Activated T-helper 1 cell treated with anti-CD3 and anti-CD28 coated beads, Interleukin-2, amount 50 U/mL, for 16 hours (primary cell): ENCODE results near the gene OTOP1.
"Not testable (repeated sequence)": the region's sequence is repeated elsewhere in the genome, so short reads cannot be mapped to it uniquely, and the experiment has no call there.

ENCODE experiments used
- DNase-seq, 2 donors: peaks; one replicate each; pipeline ENCODE4 v3.0.0-alpha.2; 2020; ENCODE audit warnings: low read depth in 1 of 2, low spot score in 1 of 2

The OTOP1 gene

DNA sequence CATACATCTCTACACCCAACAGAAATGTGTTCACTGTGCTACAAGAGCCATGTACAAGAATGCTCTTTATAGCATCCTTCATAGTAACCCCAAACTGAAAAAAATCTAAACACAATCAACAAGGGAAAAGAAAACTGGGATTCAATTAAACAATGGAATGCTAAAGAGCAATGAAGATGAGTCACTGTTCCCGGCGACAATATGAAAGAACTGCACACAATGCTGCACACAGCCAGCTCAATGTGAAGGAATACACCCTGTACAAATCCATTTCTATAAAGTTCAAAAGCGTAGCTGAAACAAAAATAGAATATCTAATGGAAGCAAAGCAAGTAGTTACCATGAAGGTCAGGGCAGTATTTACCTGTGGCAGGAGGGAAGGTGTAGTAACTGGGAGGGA, 12.8 kb upstream of the OTOP1 start:
- not testable (repeated sequence) for DNase-seq

DNA sequence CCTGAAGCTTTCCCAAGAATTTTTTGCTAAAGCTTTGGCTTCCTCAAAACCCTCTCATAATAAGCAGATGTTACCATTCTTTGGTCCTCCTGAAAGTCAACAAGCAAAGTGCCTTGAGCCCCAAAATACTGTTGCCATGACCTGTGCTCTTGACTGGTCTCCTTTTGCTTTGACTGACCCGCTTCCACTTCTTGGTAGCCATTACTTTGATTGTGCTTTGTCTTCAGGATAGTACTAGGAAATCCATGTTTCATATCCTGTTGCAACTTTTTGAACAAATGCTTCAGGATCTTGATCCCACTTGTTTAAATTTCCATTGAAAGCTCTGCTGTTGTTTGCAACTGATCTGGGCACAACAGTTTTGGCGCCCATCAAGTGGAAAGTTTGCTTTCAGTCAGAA, 6.9 kb upstream of the OTOP1 start:
- DNase-seq: no peak

DNA sequence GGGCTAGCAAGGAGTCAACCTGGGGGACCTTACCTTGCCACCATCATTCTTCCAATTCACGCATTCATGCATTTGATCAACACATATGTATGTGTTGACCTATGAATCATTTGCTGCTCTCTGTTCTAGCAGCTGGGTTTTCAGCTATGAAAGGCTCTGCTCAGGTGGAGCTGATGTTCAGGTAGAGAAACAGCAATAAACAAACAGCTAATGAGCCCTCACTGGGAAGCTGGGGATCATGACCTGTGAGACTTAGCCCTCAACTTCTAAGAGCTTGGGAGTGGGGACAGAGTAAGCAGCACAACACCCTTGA, 1.6 kb upstream of the OTOP1 start:
- no peak for DNase-seq

DNA sequence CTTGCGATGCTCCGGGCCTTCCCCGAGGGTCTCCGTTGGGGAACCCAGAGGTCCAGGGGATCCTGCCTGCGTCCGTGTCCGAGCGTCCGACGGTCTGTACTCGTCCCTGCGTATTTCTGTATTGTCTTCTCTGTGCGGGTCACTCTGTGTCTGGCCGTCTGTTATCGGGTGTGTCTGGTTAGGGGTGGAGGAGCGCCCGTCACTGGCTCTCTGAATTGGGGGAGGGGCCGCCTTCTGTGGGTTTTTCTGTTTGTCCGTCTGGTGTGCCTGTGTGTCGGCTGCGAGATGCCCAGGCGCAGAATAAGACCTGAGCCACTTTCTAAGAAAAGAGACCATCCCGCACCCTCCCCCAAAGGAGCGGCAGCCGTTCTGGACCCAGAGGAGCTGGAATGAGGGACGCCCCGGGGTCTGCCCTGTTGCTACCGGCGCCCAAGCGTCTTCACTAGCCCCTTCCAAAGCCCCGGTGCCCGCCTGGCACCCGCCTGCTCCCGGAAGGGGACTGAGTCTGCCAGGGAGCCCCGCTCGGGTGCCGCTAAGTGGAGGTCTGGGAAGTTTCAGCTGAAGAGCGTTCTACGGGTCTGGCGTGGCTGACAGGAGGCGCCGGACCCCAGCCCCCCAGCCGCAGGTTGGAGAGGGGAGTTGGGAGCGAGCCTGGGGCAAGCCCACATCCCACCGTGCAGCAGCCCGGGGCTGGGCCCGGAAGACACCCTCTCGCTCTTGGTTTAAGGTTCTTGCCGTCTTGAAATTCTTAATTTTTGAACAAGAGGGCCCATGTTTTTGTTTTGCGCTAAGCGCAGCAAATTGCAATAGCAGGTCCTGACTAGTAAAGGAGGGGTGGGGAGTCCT, 1.0 kb upstream of the OTOP1 start:
- DNase-seq: no peak

DNA sequence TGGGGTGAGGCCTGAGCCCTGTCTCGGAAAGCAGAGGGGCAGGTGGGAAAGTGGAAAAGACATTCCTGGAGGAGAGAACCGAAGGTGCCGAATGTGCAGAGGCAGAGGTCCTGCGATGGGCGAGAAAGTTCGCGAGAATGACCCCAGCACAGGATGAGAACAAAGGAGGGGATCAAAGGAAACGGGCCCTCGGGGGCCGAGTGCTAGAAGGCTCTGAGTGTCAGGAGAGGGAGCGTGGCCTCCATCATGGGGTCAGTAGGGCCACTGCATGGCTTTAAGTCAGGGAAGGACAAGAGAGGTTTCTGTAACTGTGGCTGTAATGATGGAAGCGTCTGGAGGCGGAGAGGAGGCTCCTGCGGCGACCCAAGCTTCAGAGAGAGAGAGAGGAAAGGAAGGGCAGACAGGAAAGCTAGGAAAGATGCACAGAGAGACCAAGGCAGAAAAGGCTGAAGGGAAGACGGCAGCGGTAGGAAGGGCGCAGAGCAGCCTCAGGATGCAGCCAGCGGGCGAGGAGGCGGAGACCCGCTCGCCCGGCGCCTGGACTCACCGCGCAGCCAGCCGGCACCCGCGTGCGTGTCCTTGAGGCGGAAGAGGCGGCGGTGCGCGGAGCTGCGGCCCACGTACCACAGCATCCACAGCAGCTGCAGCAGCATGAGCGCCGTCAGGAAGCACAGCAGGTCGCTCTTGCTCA, 669 bp downstream of the OTOP1 start:
- no peak for DNase-seq

DNA sequence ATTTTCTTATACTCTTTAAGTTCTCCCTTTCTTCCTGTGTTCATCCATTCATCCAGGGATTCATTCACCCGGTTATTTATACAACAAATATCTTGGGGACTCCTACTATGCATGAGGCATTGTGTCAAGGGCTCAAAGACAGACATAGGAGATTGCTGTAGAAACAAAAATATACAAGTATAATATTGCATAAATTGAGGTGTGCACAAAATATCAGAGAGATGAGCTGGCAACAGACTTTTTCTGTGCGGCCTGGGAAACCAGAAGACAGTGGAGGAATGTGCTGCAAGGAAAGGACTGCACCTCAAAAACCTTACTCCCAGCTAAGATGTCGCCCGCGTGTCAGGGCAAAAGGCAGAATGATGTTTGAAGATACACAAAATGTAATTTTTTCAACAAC, 9.6 kb downstream of the OTOP1 start:
- no peak for DNase-seq

DNA sequence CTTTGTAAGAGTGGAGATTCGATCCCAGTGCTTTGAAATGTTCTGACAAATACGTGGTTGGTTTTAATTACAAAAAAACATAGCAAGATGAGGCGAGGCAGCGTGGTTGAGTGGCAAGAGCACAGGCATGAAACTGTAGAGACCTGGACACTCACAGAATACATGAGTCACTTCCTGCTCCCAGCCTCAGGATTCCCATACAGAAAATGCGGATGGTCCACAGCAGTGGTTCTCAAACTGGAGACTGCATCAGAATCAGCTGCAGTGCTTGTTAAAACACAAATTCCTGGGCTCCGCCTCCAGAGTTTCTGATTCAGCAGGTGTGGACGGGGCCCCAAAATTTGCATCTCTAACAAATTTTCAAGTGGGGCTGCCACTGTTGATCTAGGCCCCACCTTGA, 10.1 kb downstream of the OTOP1 start:
- DNase-seq: no peak

DNA sequence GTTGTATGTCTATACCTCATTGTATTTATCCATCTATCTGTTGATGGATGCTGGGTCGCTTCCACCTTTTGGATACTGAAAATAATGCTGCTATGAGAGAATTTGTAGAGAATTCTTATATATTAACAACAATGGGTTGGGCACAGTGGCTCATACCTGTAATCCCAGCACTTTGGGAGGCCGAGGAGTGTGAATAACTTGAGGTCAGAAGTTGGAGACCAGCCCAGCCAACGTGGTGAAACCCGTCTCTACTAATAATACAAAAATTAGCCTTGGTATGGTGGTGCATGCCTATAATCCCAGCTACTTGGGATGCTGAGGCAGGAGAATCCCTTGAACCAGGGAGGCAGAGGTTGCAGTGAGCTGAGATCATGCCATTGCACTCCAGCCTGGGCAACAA, 13.1 kb downstream of the OTOP1 start:
- not testable (repeated sequence) for DNase-seq

DNA sequence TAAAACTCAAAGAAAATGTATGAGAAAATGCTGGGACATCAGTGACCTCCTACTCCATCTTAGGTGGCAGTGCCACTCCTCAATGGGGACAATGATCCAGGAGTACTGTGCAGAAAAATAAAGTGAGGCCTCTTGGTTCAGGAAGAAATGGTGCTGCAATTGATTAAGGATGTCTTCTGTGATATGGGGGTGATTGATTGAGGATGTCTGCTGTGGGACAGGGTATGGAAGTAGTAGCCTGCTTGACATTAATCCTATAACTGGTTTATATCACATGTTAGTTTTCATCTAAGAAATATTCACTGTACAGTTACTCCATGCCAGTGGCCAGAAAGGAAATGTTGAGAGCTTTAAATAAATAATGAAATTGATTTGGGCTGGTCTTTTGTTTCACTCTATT, 20.5 kb downstream of the OTOP1 start:
- no peak for DNase-seq

DNA sequence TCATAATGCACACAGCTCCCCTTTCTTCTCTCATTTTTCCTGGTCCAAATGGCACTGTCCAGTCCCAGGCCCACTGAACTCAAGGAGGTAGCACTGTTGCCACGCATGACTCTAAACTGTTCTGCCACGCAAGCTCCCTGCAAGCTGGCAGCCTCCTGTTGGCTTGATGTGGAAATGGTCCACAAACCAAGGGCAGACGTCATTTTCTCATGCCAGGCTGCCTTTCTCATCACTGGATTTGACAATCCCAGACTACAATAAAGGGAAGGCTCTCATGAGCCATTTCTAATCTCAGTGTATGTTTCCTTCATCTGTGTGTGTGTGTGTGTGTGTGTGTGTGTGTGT, 22.4 kb downstream of the OTOP1 start:
- no peak for DNase-seq

DNA sequence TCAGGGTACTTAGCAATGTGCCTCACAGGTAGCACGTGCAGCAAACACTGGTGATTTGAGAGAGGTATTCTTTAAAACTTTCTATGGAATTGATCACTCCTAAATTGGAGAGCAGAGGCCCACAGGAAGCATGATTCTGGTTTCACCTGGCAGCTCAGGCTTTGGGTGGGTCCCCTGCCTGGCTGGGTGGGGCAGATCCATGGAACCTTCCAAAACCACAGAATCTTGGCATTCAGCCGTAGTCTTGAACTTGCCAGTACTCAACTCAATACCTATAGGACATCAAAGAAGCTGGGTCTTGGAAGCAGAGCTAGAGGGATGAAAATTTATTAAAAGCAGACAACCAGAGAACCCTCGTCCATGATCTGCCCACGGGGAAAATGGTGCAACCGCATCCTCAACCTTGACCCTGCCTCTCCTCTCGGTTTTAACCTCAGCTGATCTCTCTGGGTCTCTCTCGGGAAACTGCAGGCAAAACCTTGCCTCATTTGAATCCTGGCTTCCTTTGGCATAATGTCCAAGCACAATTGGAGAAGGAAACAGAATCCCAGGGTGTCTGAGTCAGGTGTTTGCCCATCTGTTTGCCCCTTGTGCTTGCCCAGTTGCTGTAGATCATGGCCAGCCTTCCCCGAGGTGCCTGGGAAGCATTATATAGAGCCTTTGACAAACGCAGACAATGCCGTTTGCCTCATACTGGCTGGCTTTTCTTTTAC, 22.9 kb downstream of the OTOP1 start:
- no peak for DNase-seq

DNA sequence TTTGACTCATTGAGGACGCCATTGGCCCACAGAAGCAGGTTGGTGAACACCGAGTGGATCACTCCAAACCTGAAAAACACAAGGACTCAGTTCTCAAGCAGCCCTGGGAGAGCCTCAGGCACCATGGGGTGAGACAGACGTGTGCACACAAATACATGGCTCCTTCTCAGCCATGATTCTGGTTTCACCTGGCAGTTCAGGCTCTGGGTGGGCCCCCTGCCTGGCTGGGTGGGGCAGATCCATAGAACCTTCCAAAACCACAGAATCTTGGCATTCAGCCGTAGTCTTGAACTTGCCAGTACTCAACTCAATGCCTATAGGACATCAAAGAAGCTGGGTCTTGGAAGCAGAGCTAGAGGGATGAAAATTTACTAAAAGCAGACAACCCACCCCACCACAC, 24.2 kb downstream of the OTOP1 start:
- DNase-seq: no peak

DNA sequence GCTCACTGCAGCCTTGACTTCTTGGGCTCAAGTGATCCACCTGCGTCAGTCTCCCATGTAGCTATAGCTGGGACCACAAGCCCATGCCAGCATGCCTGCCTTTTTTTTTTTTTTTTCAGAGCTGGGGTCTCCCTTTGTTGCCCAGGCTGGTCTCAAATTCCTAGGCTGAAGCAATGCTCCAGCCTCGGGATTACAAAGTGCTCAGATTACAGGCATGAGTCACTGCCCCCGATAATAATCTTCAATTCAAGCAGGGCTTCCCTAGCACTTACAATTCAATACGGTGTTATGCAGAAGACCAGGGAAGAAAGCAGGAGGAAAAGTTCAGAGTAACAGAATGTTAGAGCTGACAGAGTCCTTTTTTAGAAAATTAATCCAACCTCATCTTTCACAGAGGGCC, 26.1 kb downstream of the OTOP1 start:
- no peak for DNase-seq

DNA sequence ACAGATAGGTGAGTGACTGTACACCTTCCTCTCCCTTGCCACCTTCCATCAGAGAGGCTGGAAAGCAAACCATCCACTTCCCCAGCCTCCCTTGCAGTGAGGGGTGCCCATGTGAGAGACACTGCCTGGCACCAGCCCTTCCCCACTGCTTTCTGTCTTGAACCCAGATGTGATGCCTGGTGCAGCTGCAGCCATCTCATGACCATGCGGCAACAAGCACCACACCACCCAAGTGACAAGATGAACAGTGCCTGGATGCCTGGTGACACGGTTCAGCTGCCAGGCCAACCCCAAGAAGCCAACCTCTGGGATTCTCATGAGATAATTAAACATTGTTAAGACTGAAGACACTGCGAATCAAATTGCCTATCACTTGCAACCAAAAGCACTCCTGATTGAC, 31.4 kb downstream of the OTOP1 start:
- DNase-seq: no peak

DNA sequence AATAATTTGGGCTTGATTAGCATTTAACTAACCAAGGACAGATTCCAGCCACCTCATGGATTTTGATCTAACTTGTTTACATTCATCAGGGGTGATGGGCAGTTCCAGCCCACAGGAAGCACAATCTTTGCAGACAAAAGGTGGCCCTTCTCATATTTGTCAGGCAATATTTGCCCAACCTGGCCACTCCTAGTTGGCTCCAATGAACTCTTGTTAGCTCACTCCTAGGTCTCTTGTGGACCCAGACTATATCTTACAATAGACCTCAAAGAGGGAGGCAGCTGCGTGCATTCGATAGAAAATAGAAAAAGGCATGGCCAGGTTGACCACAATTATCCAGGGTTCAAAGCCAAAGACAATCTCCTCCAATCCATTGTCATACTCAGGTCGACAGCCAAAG, 38.2 kb downstream of the OTOP1 start:
- not testable (repeated sequence) for DNase-seq

DNA sequence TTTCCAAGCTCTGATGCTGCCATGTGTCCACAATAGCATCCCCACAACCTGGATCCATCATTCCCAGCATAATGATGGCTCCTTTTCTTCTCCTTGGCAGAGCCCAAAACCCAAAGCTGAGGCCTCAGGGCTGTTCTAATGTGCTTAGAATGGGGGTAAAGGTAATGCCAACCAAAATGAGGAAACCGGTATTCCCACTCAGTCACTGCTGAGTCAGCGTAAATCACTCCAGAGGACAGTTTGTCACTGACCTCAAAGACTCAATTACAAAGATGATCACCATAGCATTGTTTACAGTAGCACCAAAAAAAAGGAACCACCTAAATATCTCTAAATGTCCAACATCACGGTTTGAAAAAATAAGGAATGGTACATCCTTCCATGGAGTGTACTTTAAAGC, 41.2 kb downstream of the OTOP1 start:
- DNase-seq: no peak

DNA sequence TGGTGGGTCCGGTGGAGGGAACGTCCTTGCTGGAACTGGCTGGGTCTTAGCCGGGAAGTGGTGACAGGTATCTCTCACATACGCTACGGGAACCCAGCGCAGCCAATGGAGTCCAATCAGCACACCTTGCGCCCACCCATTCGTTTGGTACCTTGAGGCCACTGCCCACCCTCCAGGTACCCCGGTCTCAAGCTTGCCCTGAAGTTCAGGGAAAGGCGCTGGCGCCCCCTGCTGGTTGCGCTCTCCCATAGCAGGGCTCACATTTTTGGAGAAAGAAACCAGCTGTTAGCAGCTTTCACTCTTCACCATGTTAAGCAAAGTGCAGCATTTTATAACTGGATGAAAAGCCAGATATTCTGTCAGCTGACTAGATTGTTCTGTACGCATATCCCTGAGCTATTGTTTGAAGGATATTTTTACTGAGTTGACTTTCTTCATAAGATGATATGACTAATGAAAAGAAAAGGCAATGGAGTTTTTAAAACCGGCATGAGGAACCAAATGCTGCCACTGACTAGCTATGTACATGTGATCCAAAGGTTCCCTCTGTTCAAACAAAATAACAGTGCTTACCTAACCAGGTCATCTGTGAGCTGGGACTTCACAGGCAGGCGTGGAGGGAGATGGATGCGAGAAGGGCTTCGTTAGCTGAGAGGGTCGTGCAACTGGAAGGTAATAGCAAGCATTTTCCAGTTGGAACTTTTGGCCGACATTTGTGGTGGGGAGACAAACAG, 43.7 kb downstream of the OTOP1 start:
- DNase-seq: no peak

DNA sequence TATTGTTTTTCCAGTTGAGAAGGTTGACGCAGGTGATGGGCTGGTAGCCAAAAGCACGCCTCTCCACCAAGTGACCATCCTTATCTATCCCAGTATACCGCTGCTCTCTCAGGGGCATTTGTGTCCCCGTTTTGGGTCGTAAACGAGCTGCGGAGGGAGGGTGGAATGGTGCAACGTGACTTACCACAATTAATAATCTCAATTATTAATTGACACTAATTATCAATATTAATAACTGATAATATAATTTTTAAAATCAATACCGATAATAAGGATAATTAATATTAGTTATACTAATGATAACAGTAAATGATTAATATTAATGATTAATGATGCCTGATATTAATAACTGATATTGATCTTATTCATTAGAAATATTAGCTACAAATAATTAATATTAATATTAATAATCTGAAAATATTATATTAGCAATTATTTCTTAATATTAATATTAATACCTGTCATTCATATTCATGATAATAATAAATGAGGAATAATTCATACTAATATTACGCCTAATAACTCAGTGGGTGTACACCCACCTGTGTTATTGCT, 56.1 kb downstream of the OTOP1 start:
- no peak for DNase-seq

DNA sequence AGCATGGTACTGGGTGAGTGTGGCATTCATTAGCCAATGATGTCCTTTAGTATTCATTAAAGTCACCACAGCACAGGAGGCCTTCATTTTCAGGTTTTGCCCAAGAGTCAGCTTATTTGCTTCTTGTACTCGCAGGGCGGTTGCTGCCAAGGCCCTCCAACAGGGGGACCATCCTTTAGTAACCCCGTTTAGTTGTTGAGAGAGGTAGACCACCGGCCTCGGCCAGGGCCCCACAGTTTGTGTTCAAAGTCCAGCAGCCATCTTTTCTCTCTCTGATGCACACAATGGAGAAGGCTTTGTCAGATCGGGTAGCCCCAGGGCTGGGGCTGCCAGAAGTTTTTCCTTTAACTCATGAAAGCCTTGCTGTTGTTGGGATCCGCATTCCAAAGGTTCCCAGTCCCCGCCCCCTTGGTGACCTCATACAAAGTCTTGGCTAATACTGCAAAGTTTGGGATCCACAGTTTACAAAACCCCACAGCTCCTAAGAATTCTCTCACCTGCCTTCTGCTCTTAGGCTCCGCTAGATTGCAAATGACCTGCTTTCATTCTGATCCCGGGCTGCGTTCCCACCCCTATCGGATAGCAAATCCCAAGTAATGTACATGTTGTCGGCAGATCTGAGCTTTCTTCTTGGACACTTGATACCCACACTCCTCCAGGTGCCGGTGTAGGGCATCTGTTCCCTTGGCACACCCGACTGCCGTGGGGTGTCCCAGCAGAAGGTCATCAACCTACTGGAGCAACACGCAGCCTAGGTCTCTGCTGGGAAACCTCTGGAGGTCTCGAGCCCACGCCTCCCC, 58.5 kb downstream of the OTOP1 start:
- DNase-seq: not testable (repeated sequence)

DNA sequence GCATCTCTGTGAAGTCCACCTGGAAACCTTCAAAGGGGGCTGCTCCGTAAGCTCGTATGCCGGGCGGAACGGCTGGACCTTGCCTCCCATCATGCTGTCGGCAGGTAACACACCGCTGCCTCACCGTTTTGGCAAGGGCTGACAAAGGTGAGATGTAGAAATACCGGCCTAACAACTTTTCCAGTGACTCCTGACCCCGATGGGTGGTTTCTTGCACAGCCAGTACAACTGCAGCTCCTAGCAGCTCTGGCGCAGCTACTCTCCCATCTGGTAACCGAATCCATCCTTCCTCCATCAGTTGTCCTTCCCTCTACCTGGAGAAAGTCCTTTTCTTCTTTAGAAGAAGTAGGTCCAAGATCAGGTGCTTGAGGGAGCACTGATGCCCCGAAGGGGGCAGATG, 59.7 kb downstream of the OTOP1 start:
- DNase-seq: not testable (repeated sequence)
